K562 (cell line): Measurements from ENCODE around the gene TRERF1. TPM values are rescaled to one million over a fixed set of nuclear protein-coding genes. Genes with fewer than 3 reads are reported as not detected.

Experiments used
- CGGBP1 ChIP-seq: fragments of 250-450 bp; sonication (Bioruptor Pico); IDR thresholded peaks from 2 replicates; pipeline ENCODE4 v1.9.0; 2021; ENCODE audit warnings: mild to moderate bottlenecking
- E2F6 ChIP-seq, 2 experiments: IDR thresholded peaks; 2 replicates each; pipeline ENCODE4 v1.6.1; 2011; ENCODE audit warnings: borderline replicate concordance in 1 of 2, control low read depth in 1 of 2, low read depth in 1 of 2, low read length in 1 of 2, mild to moderate bottlenecking in 1 of 2, mixed read lengths in 1 of 2, moderate library complexity in 1 of 2; ENCODE audit not compliant: insufficient read depth in 1 of 2, insufficient read length in 1 of 2, poor library complexity in 1 of 2, severe bottlenecking in 1 of 2; ENCODE audit errors: extremely low read depth in 1 of 2
- EGR1 ChIP-seq: fragments of 450-650 bp; conservative IDR thresholded peaks from 2 replicates; pipeline ENCODE4 v1.6.1; 2017; ENCODE audit warnings: mild to moderate bottlenecking
- FOXK1 ChIP-seq: sonication (generic); formaldehyde crosslinking; IDR thresholded peaks from 2 replicates; pipeline ENCODE4 v1.8.0; 2022; ENCODE audit warnings: missing genetic modification reagents, mild to moderate bottlenecking, borderline replicate concordance
- RCOR1 ChIP-seq, 2 experiments: IDR thresholded peaks; 2 replicates each; pipeline ENCODE4 v1.6.1; 2012; ENCODE audit warnings: low read depth in 2 of 2, low read length in 2 of 2, borderline replicate concordance in 1 of 2, improper control_type of control experiment in 1 of 2
- REST ChIP-seq, 2 experiments: fragments of 450-650 bp; formaldehyde crosslinking in 1 of 2; IDR thresholded peaks; 2 replicates each; pipeline versions ENCODE4 v1.4.0 to v1.6.1; 2014 to 2020; ENCODE audit warnings: mild to moderate bottlenecking in 2 of 2, borderline replicate concordance in 1 of 2, low read depth in 1 of 2
- THAP12 ChIP-seq: fragments of 250-450 bp; sonication (Bioruptor Pico); IDR thresholded peaks from 2 replicates; pipeline ENCODE4 v1.9.0; 2021; ENCODE audit warnings: mild to moderate bottlenecking, inconsistent platforms
- USF2 ChIP-seq: sonication (generic); formaldehyde crosslinking; IDR thresholded peaks from 2 replicates; pipeline ENCODE4 v1.5.0; 2020; ENCODE audit warnings: missing genetic modification reagents
- ZBTB43 ChIP-seq: sonication (generic); formaldehyde crosslinking; IDR thresholded peaks from 2 replicates; pipeline ENCODE4 v1.8.0; 2023; ENCODE audit warnings: mild to moderate bottlenecking, missing genetic modification reagents
- ZNF121 ChIP-seq: sonication (generic); formaldehyde crosslinking; conservative IDR thresholded peaks from 2 replicates; pipeline ENCODE4 v1.8.0; 2022; ENCODE audit warnings: missing genetic modification reagents
- ZNF212 ChIP-seq: fragments of 450-650 bp; formaldehyde crosslinking; IDR thresholded peaks from 2 replicates; pipeline ENCODE4 v1.4.0; 2020; ENCODE audit warnings: mild to moderate bottlenecking
- polyA plus RNA-seq, 8 experiments: library from polyadenylated mRNA; depleted of rRNA in 4 of 8; stranded (reverse) in 5 of 8; unstranded in 3 of 8; fragments of >200 nt; fragmentation: Nextera tagmentation in 2 of 8; fragmentation: Illumina TruSeq in 1 of 8; extraction: Ambion mirVana in 2 of 8; extraction: Trizol in 1 of 8; gene quantifications; 2 replicates each; pipeline versions ENCODE4 v1.2.1 to v1.2.3, GENCODE V29; 2011 to 2014; ENCODE audit warnings: inconsistent platforms in 1 of 8, missing spikeins in 1 of 8
- total RNA-seq, 7 experiments: library from RNA; depleted of rRNA in 6 of 7; stranded (reverse); fragments of >200 nt in 6 of 7; fragmentation: Illumina TruSeq in 2 of 7; extraction: Trizol in 2 of 7; gene quantifications; 2 replicates each; pipeline versions ENCODE4 v1.2.1 to v1.2.3, GENCODE V29; 2011 to 2021; ENCODE audit warnings: low replicate concordance in 1 of 7

TRERF1 gene
- total and polyA plus RNA-seq, 9 of the 15 experiments (the other 6 are each of a cell fraction or from before 2014, with no cell fraction given): 0.04 to 0.20 (median 0.07) TPM; not detected in 3

- TF ChIP-seq REST (IDR thresholded peaks at IDR 0.05; ENCODE audit: borderline replicate concordance) (0 out of 2 replicates have a peak, but pooled peaks have one; percentile 14), REST (CRISPR knock-in tag; IDR thresholded peaks at IDR 0.05; ENCODE audit: low read depth) (no peak), USF2 (no peak), ZNF212 (no peak), FOXK1 (0 out of 2 replicates have a peak, but pooled peaks have one; percentile 52), E2F6 (IDR thresholded peaks at IDR 0.05; ENCODE audit: borderline replicate concordance in 1 of 2, extremely low read depth in 1 of 2, insufficient read depth in 1 of 2, insufficient read length in 1 of 2, low read depth in 1 of 2, low read length in 1 of 2, poor library complexity in 1 of 2, severe bottlenecking in 1 of 2) (peak in 1 of 2 experiments; percentile 72), ZNF121 (CRISPR knock-in tag) (0 out of 2 replicates have a peak, but pooled peaks have one; percentile 9), RCOR1 (IDR thresholded peaks at IDR 0.05; ENCODE audit: borderline replicate concordance in 1 of 2, low read depth in 2 of 2, low read length in 2 of 2) (0 out of 4 replicates have a peak, but pooled peaks of 1 of the 2 experiments have one; percentile 5), CGGBP1 (no peak), THAP12 (CRISPR knock-in tag) (0 out of 2 replicates have a peak, but pooled peaks have one; percentile 32), EGR1 (peak; percentile 85), ZBTB43 (CRISPR knock-in tag) (0 out of 2 replicates have a peak, but pooled peaks have one; percentile 22)
These were observed 188.5 kb downstream of the TRERF1 start (continued) for GRCh38 chr6:42263165-42263728.
